GM19455 (cell line): ENCODE data around the gene HDAC4.

ENCODE experiments used
- ATAC-seq: cut with Tn5 transposase; IDR thresholded peaks from one replicate; pipeline ENCODE4 v1.9.1; 2021; ENCODE audit not compliant: unreplicated experiment

Gene HDAC4

GRCh38 chr2:239398521-239398921 lies 2.3 kb downstream of the HDAC4 start:
- ATAC-seq = no peak

GRCh38 chr2:239397931-239398471 lies 2.8 kb downstream of the HDAC4 start:
- no peak for ATAC-seq

GRCh38 chr2:239396881-239397681 lies 3.7 kb downstream of the HDAC4 start:
- ATAC-seq = no peak

- ATAC-seq = no peak
Observed at GRCh38 chr2:239395524-239395923, 5.3 kb downstream of the HDAC4 start.

GRCh38 chr2:239394978-239395377 lies 5.8 kb downstream of the HDAC4 start:
- no peak for ATAC-seq

- ATAC-seq = no peak
Observed at GRCh38 chr2:239394346-239394945, 6.4 kb downstream of the HDAC4 start.

- ATAC-seq = no peak
Observed at GRCh38 chr2:239393941-239394340, 6.9 kb downstream of the HDAC4 start.

GRCh38 chr2:239393388-239393940 lies 7.4 kb downstream of the HDAC4 start:
- no peak for ATAC-seq

- no peak for ATAC-seq
Observed at GRCh38 chr2:239392688-239393387, 8.0 kb downstream of the HDAC4 start.

- no peak for ATAC-seq
Observed at GRCh38 chr2:239392072-239392357, 8.8 kb downstream of the HDAC4 start.

- ATAC-seq = no peak
Observed at GRCh38 chr2:239391286-239392071, 9.3 kb downstream of the HDAC4 start.

- no peak for ATAC-seq
Observed at GRCh38 chr2:239390546-239391285, 10.1 kb downstream of the HDAC4 start.

GRCh38 chr2:239389414-239390329 lies 11.1 kb downstream of the HDAC4 start:
- no peak for ATAC-seq

GRCh38 chr2:239388236-239389151 lies 12.3 kb downstream of the HDAC4 start:
- no peak for ATAC-seq

- ATAC-seq = no peak
Observed at GRCh38 chr2:239387811-239388210, 13.0 kb downstream of the HDAC4 start.

GRCh38 chr2:239386872-239387445 lies 13.9 kb downstream of the HDAC4 start:
- no peak for ATAC-seq

- no peak for ATAC-seq
Observed at GRCh38 chr2:239386001-239386670, 14.7 kb downstream of the HDAC4 start.
